GM21825 (cell line): ENCODE results near the gene TDRD15.
"Not testable (repeated sequence)": the region's sequence is repeated elsewhere in the genome, so short reads cannot be mapped to it uniquely, and the experiment has no call there.

Experiments
- ATAC-seq: cut with Tn5 transposase; IDR thresholded peaks from one replicate; pipeline ENCODE4 v1.9.1; 2021; ENCODE audit warnings: mild to moderate bottlenecking, moderate library complexity; ENCODE audit not compliant: unreplicated experiment

Gene TDRD15

DNA sequence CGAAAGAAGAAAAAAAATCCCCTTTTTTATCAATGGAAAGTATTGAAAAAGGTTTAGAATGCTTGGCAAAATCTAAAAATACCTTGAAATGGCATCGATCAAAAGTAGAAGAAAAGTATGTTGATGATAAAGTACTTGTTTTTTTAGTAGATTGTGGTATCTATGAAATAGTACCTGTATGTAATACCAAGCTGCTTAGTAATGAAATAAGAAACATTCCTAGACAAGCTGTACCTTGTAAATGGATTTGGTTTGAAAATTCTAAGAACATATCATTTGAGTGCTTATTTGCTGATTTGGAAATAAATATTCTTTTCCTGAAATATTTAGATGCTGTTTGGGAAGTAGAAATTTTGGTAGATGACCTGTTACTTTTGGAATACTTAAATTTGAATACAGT is 18.4 kb downstream of the TDRD15 start:
- no peak for ATAC-seq

- ATAC-seq, result no peak
Measured at GRCh38 chr2:21146638-21147037, 22.9 kb downstream of the TDRD15 start.

DNA sequence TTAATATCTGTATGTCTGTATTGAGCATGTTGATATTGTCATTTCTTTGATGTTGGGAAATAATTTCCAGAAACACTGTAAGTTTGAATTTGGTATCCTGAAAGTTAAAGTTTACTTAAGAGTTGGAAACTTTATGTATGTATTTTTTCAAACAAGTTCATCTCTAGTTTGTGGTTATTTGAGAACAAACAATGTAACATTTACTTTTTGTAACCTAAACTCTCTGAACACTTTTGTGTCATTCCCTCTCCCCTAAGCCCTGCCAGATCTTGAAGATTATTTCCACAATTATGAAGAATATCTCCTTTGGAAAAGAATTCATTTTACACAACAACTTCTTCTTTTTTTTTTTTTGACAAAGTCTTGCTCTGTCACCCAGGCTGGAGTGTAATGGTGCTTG is 24.9 kb downstream of the TDRD15 start:
- ATAC-seq, result no peak

DNA sequence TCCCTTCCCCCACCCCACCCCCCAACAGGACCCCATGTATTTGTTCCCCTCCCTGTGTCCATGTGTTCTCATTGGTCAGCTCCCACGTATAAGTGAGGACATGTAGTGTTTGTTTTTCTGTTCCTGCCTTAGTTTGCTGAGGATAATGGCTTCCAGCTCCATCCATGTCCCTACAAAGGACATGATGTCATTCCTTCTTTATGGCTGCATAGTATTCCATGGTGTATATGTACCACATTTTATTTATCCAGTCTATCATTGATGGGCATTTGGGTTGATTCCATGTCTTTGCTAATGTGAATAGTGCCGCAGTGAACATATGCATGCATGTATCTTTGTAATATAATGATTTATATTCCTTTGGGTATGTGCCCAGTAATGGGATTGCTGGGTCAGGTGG is 27.5 kb downstream of the TDRD15 start:
- ATAC-seq, result not testable (repeated sequence)

- no peak for ATAC-seq
Measured at GRCh38 chr2:21155365-21156136, 31.8 kb downstream of the TDRD15 start.

DNA sequence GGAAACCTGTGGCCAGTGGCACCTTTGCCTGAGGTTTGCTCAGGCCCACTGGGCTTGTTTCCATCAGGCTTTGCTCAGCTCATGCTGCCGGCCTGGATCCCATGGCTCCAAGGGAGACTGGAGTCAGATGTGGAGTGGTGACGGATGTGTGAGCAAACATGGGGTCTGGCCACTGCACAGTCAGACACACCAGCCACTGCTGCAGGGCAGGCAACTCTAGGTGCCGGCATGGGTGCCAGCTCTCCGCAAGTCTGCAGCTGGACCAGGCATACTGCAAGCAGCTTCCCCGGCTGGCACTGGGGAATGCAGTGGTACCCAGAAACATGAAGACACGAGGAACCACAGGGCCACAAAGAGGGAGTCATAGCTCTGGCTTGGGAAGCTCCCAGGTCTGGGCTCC is 37.4 kb downstream of the TDRD15 start:
- ATAC-seq, result no peak

- ATAC-seq, result no peak
Measured at GRCh38 chr2:21161832-21162614, 38.3 kb downstream of the TDRD15 start.

- ATAC-seq, result no peak
Measured at GRCh38 chr2:21162615-21162878, 38.8 kb downstream of the TDRD15 start.

- no peak for ATAC-seq
Measured at GRCh38 chr2:21163213-21163612, 39.4 kb downstream of the TDRD15 start.

DNA sequence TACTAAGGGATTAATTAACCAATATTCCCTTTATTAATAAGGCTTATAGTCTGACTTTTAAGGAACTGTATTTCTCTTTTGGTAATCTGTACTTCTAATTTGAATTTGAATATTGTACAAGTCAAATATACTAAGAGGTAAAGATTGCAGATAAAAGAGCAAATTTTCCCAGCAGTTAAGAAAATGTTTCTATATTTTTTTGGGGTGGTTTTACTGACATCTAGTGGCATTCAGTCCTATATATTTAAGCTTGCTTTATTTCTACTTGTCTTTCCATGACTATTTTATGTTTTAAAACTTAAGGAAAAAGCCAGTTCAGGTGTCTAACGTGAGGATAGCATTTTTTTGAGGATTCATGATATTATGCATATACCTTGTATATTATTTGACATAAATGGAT is 41.6 kb downstream of the TDRD15 start:
- ATAC-seq, result no peak

DNA sequence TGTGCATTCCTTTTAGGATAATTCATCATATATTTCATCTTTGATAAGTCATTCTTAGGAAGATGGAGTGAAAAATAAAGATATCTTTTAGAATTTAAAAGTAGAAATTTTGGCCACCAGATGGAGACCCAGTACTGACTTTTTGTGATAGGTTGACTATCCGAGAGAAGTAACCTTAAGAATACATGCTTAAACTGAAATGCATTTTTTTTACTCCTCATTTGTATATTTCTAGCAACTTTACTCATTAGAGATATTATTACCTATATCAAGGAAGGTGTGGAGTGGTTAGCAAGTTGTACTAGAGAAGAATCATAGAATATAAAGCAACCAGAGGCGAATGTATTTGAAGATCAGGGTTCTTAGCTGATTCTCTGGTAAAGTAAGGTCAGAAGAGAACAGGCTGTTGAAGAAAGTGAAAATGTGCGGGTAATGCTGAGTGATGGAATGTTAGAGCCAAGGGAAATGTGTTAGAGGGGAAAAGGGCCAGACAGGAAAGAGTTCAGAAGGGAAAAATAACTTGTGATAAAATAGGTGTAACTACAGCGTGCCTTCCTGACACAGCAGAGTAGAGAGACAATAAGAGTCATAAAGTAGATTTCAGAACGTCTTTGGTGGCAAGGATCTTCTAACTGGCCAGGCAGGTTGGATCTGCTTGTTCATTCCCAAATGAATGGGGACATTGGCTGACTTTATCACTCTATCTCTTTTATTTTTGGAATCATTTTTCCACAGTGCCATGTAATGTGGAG is 52.3 kb downstream of the TDRD15 start:
- ATAC-seq, result no peak

DNA sequence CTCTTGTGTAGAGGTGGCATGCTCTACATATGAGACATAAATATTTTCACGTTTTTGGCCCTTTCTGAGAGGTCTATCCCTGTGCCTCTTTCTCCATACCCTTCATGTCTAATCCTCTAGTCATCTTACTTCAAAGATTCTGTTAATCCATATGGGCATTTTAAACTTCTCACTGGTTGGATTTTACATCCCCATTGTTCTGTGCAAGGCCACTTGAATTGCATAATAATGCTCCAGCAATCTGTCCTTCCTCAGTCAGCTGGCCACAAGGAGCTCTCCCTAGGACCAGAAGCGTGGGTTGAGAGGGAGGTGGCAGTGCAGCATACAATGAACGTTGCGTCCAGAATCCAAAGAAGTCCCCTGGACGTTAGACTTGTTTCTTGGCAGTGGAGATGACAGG is 58.2 kb downstream of the TDRD15 start:
- no peak for ATAC-seq

DNA sequence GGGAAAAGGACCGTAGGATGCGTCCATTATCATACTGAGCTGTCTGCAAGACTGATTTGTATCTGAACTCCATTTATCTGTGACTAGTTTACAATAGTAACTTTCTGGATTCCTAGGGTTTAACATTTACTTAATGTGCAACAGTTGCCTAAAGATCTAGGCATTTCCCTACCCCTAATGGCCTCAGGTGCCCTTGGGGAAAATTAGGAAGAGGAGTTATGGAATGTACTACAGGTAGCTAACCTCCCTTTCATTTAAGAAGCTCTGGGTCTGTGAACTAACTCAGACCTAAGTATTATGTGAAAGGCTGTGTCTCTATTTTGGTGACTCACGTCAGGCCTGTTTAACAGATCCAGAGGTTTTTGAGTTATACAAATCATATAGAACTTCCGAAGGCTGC is 59.5 kb downstream of the TDRD15 start:
- ATAC-seq, result no peak

DNA sequence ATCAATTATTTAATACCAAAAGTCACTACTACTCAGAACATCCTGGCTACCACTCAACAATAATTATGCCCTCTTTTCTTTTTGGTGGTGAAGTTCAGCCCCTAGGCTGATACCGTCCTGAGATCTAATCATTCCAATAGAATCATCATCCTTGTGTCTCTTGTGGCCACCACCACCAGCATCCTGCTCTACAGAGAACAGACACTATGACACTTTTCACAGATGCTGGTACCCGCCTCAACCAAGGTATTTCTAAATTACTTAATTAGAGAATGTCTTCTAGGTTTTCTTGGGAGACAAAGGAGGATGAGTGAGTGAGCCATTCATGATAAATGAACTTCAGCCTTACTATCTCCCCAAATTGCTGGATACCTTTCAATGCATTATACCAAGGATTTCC is 60.0 kb downstream of the TDRD15 start:
- ATAC-seq, result no peak

GRCh38 chr2:21191535-21191934 is 67.8 kb downstream of the TDRD15 start:
- no peak for ATAC-seq
